C4-2B (cell line): ENCODE measurements around the gene LRRC56.

ENCODE experiments used
- H3K27ac ChIP-seq: fragments of 450-650 bp; 2 replicates; pipeline ENCODE4 v1.5.1; 2017
- ZFX ChIP-seq: fragments of 450-650 bp; IDR thresholded peaks from 2 replicates; pipeline ENCODE4 v1.6.1; 2017
- TF ChIP-seq, protein P1 (sequence below): fragments of 450-650 bp; conservative IDR thresholded peaks from 2 replicates; pipeline ENCODE4 v1.5.1; 2017; ENCODE audit warnings: mild to moderate bottlenecking

LRRC56 gene

DNA sequence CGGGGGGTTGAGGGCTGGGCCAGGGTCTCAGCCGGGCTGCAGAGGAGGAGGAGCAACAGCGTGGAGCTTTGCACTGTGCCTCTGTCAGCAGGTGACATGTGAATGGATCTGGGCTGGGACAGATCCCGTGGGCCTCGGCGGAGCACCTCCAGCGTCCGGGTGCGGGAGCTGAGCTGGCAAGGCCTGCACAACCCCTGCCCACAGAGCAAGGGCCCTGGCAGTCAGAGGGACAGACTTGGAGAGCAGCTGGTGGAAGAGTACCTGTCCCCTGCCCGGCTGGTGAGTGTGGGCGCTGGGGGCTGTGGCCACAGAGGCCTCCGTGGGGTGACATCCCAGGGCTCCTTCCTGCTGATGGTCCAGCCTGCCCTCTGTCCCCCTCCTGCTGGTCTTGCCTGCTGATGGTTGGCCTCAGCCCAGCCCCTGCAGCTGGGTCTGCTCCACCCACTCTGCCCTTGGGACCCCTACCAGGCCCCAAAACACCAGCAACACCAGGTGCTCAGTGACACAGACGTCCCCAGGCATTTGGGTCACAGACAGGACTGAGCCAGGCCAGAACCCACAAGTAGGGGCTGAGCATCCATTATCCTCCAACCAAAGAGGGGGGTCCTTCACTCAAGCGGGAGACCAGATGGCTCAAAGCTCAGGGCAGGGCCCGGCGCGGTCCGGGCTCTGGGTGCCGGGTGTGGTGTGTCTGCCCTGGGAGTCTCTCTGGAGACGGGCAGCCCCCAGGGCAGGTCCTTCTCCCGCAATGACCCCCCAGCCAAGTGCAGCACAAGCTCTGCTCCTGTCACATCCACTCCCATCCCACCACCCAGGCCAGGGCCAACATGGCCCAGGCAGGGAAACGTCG is 3.5 kb downstream of the LRRC56 start:
- TF ChIP-seq ZFX = no peak
- TF ChIP-seq, protein P1, sequence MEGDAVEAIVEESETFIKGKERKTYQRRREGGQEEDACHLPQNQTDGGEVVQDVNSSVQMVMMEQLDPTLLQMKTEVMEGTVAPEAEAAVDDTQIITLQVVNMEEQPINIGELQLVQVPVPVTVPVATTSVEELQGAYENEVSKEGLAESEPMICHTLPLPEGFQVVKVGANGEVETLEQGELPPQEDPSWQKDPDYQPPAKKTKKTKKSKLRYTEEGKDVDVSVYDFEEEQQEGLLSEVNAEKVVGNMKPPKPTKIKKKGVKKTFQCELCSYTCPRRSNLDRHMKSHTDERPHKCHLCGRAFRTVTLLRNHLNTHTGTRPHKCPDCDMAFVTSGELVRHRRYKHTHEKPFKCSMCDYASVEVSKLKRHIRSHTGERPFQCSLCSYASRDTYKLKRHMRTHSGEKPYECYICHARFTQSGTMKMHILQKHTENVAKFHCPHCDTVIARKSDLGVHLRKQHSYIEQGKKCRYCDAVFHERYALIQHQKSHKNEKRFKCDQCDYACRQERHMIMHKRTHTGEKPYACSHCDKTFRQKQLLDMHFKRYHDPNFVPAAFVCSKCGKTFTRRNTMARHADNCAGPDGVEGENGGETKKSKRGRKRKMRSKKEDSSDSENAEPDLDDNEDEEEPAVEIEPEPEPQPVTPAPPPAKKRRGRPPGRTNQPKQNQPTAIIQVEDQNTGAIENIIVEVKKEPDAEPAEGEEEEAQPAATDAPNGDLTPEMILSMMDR = no peak
- no peak overlapping the region for H3K27ac ChIP-seq

DNA sequence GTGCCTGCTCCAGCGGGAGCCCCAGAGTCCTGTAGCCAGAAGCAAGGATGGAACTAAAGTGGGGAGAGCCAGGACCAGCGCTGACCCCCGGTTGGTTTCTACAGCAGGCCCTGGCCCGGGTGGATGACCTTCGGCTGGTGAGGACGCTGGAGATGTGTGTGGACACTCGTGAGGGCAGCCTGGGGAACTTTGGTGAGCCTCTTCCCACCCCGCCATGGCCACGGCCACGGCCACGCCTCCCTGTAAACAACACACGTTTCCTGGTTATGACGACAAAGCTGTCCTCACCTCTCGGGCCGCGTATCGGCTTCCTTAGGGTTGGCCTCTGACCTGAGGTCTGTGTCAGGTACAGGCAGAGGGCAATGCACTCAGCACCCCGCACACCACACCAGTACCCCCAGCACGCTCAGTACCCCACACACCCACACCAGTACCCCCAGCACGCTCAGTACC is 4.1 kb downstream of the LRRC56 start:
- H3K27ac ChIP-seq = no peak overlapping the region
- TF ChIP-seq, protein P1 = no peak
- TF ChIP-seq ZFX = no peak

DNA sequence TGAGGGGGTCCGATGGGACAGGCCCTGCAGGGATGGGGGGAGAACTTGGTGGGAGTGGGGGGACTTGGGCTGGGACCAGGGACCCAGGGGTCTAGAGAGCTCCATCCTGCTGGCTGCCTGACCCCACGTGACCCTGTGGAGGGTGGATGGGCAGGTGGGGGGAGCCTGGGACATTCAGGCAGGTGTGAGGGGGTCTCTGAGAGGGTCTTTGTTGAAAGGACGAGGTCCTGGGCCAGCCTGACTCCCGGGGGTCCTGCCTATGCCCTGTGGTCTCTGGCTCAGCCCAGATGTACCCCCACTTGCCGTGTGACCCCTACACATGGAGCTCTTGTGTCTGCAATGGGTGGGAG is 7.5 kb downstream of the LRRC56 start:
- no peak overlapping the region for H3K27ac ChIP-seq
- TF ChIP-seq, protein P1 = no peak
- no peak for TF ChIP-seq ZFX

DNA sequence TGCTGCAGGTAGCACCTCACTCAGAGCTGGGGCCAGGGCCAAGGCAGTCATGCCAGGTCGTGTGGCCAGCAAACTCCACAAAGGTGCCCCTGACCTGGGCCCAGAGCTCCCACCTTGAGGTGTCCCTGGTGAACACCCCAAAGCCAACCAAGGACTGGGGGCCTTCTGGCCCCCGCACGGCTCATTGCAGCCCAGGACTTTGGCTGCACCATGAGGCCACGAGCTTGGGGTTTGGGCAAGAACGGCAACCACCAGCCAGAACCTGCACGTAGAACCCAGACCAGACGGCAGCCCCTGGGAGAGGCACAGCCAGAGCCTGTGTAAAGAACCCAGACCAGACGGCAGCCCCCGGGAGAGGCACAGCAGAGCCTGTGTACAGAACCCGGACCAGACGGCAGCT is 7.8 kb downstream of the LRRC56 start:
- H3K27ac ChIP-seq = no peak overlapping the region
- no peak for TF ChIP-seq ZFX
- TF ChIP-seq, protein P1 = no peak

DNA sequence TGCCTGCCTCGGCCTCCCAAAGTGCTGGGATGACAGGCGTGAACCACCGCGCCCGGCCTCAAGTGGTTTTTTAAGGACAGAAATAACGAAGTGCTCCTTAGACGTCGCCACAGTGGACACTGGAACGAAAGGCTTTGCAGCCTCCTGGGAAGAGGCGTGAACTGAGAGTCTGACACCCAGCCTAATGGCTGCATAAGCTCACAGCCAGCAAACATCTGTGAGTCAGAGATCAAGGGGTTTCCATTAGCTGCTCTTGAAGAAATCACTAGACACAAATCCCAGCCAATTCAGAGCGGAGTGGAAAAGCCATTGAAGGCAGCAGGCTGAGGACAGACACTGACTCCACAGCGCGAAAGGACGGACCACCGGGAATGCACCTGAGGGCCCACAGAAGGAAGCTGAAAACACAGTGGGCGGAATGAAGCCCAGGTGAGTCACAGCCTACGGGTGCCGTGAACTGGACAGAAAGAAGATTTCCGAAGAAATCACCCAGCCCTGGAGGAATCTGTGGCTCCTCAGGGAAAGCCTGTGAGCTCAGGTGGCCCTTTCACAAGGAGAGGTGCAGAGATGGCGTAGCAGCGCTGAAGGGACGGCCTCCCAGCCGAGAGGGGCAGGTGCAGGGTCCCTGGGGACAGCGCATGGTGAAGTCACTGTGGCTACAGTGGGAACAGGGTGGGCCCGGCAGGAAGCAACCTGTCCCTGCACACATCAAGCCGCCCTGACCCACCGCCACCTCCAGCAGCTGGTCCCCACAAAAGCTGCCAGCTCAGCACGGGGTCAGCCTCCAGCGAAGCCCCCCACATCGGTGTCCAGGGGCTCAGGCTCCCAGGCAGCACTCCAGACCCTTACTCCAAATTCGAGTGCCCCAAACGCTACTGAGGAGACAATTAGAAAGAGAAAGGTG is 11.6 kb downstream of the LRRC56 start:
- no peak for TF ChIP-seq ZFX
- TF ChIP-seq, protein P1 = no peak
- no peak overlapping the region for H3K27ac ChIP-seq

DNA sequence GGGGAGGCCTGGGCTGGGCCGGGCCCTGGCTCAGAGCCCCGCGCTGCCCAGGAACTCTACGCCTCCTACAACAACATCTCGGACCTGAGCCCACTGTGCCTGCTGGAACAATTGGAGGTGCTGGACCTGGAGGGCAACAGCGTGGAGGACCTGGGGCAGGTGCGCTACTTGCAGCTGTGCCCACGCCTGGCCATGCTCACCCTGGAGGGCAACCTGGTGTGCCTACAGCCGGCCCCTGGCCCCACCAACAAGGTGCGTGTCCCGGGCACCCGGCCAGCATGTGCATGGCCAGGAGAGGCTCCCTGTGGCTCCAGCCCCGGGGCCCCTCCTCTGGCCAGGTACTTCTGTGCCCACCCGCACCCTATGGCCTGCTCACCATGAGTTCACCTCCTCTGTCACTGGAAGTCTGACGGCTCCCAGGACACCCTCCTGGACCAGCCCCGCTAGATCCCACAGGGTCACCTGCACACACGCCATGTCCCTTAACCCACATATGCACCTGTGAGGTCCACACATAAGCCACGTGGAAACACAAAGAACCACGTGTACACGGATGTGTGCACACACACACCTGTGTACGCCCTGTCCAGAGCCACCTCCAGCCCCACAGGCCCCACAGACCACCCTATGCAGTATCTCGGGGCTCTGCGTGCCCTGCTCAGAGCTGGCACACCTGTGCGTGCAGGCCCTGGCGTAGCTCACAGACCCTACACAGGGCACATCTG is 12.9 kb downstream of the LRRC56 start:
- TF ChIP-seq, protein P1 = no peak
- no peak for TF ChIP-seq ZFX
- no peak overlapping the region for H3K27ac ChIP-seq
